ENCODE measurements around the gene ALCAM.
A peak's percentile ranks its signal among the peaks of the same experiment; 100 is the strongest.

ALCAM gene

GRCh38 chr3:105369500-105370371, 3.0 kb downstream of the ALCAM start:
- peak overlapping the region; percentile 89 to 94 (median 91) for H3K27ac Mint-ChIP-seq
- H3K4me3 Mint-ChIP-seq: peak overlapping the region; percentile 93 to 96 (median 93)
- H3K4me1 Mint-ChIP-seq: peaks cover 31% of the 10 kb centered on the region
- H3K27me3 Mint-ChIP-seq (ENCODE audit: low read depth): peaks cover 7% of the 10 kb centered on the region
- H3K36me3 Mint-ChIP-seq (ENCODE audit: low read depth): no peaks in the 10 kb centered on the region
- H3K9me3 Mint-ChIP-seq: no peaks in the 10 kb centered on the region
- TF ChIP-seq CTCF (IDR thresholded peaks at IDR 0.05; ENCODE audit: unreplicated experiment in 3 of 3): peak; percentile 63 to 78 (median 71)

- peak overlapping the region in 2 of 3 experiments; percentile 3 to 21 for H3K4me3 Mint-ChIP-seq
- H3K36me3 Mint-ChIP-seq (ENCODE audit: low read depth): no peaks in the 10 kb centered on the region
- no peak for TF ChIP-seq CTCF (IDR thresholded peaks at IDR 0.05; ENCODE audit: unreplicated experiment in 3 of 3)
- no peak overlapping the region for H3K27ac Mint-ChIP-seq
- H3K4me1 Mint-ChIP-seq: peaks cover 13% of the 10 kb centered on the region
- H3K27me3 Mint-ChIP-seq (ENCODE audit: low read depth): no peaks in the 10 kb centered on the region
- no peaks in the 10 kb centered on the region for H3K9me3 Mint-ChIP-seq
Observed at GRCh38 chr3:105373383-105373782, 6.7 kb downstream of the ALCAM start.

- no peak overlapping the region for H3K4me3 Mint-ChIP-seq
- no peak for TF ChIP-seq CTCF (IDR thresholded peaks at IDR 0.05; ENCODE audit: unreplicated experiment in 3 of 3)
- H3K27me3 Mint-ChIP-seq (ENCODE audit: low read depth): no peaks in the 10 kb centered on the region
- no peaks in the 10 kb centered on the region for H3K9me3 Mint-ChIP-seq
- no peak overlapping the region for H3K27ac Mint-ChIP-seq
- no peaks in the 10 kb centered on the region for H3K36me3 Mint-ChIP-seq (ENCODE audit: low read depth)
- no peaks in the 10 kb centered on the region for H3K4me1 Mint-ChIP-seq
Observed at GRCh38 chr3:105375750-105376511, 9.2 kb downstream of the ALCAM start.

- Mint-ChIP-seq H3K4me3 (no peak overlapping the region), H3K27ac (no peak overlapping the region), H3K9me3 (peaks cover 5% of the 10 kb centered on the region), H3K27me3 (ENCODE audit: low read depth) (no peaks in the 10 kb centered on the region), H3K36me3 (ENCODE audit: low read depth) (peaks cover 2% of the 10 kb centered on the region), H3K4me1 (no peaks in the 10 kb centered on the region)
- no peak for TF ChIP-seq CTCF (IDR thresholded peaks at IDR 0.05; ENCODE audit: unreplicated experiment in 3 of 3)
Observed at GRCh38 chr3:105377716-105378115, 11.0 kb downstream of the ALCAM start.

GRCh38 chr3:105385179-105385578, 18.5 kb downstream of the ALCAM start:
- H3K36me3 Mint-ChIP-seq (ENCODE audit: low read depth): peaks cover 18% of the 10 kb centered on the region
- H3K9me3 Mint-ChIP-seq: peaks cover 17% of the 10 kb centered on the region
- no peak for TF ChIP-seq CTCF (IDR thresholded peaks at IDR 0.05; ENCODE audit: unreplicated experiment in 3 of 3)
- H3K4me1 Mint-ChIP-seq: no peaks in the 10 kb centered on the region
- no peak overlapping the region for H3K27ac Mint-ChIP-seq
- no peak overlapping the region for H3K4me3 Mint-ChIP-seq
- no peaks in the 10 kb centered on the region for H3K27me3 Mint-ChIP-seq (ENCODE audit: low read depth)
